ENCODE data around the gene IPO11.

IPO11 gene

GRCh38 chr5:62600560-62601252, 188.1 kb downstream of the IPO11 start:
- Histone ChIP-seq H4K20me1 (ENCODE audit: insufficient read depth, low read length, poor library complexity, severe bottlenecking) (no peaks in the 10 kb centered on the region), H2AFZ (ENCODE audit: low read length) (no peak overlapping the region), H3F3A (ENCODE audit: low read depth) (0 out of 2 replicates have a peak, but pooled peaks cover 4% of the 10 kb centered on the region), H3K9ac (ENCODE audit: low read depth, low read length, poor library complexity, severe bottlenecking) (no peak overlapping the region), H3K4me2 (ENCODE audit: low read depth, low read length, poor library complexity, severe bottlenecking) (no peak overlapping the region), H3K27me3 (ENCODE audit: insufficient read depth, low read length, poor library complexity, severe bottlenecking) (no peaks in the 10 kb centered on the region), H3K79me2 (ENCODE audit: insufficient read depth, low read length) (peaks cover 12% of the 10 kb centered on the region), H3K4me3 (ENCODE audit: low read length, poor library complexity, severe bottlenecking) (no peak overlapping the region), H3K9me3 (ENCODE audit: insufficient read depth, low read depth, low read length) (no peaks in the 10 kb centered on the region), H3K36me3 (ENCODE audit: insufficient read depth, low read length) (peaks cover 24% of the 10 kb centered on the region), H3K9me2 (replicated peaks; ENCODE audit: low read depth, low read length) (no peaks in the 10 kb centered on the region), H3K4me1 (ENCODE audit: insufficient read depth, low read length, poor library complexity, severe bottlenecking) (peaks cover 40% of the 10 kb centered on the region)
- TF ChIP-seq CTCF (conservative IDR thresholded peaks at IDR 0.05; ENCODE audit: low read length) (no peak), EZH2phosphoT487 (IDR thresholded peaks at IDR 0.05; ENCODE audit: borderline replicate concordance) (no peak)

GRCh38 chr5:62603934-62604333, 191.4 kb downstream of the IPO11 start:
- H4K20me1 ChIP-seq (ENCODE audit: insufficient read depth, low read length, poor library complexity, severe bottlenecking): no peaks in the 10 kb centered on the region
- H3K9me2 ChIP-seq (replicated peaks; ENCODE audit: low read depth, low read length): no peaks in the 10 kb centered on the region
- no peak overlapping the region for H2AFZ ChIP-seq (ENCODE audit: low read length)
- H3K4me2 ChIP-seq (ENCODE audit: low read depth, low read length, poor library complexity, severe bottlenecking): no peak overlapping the region
- no peak overlapping the region for H3K4me3 ChIP-seq (ENCODE audit: low read length, poor library complexity, severe bottlenecking)
- H3F3A ChIP-seq (ENCODE audit: low read depth): 0 out of 2 replicates have a peak, but pooled peaks cover 4% of the 10 kb centered on the region
- H3K79me2 ChIP-seq (ENCODE audit: insufficient read depth, low read length): peaks cover 5% of the 10 kb centered on the region; the same call in 1 of the 2 replicates
- H3K36me3 ChIP-seq (ENCODE audit: insufficient read depth, low read length): peaks cover 27% of the 10 kb centered on the region
- no peaks in the 10 kb centered on the region for H3K27me3 ChIP-seq (ENCODE audit: insufficient read depth, low read length, poor library complexity, severe bottlenecking)
- no peak overlapping the region for H3K9ac ChIP-seq (ENCODE audit: low read depth, low read length, poor library complexity, severe bottlenecking)
- H3K4me1 ChIP-seq (ENCODE audit: insufficient read depth, low read length, poor library complexity, severe bottlenecking): peaks cover 23% of the 10 kb centered on the region
- TF ChIP-seq CTCF (conservative IDR thresholded peaks at IDR 0.05; ENCODE audit: low read length): no peak
- no peak for TF ChIP-seq EZH2phosphoT487 (IDR thresholded peaks at IDR 0.05; ENCODE audit: borderline replicate concordance)
- no peaks in the 10 kb centered on the region for H3K9me3 ChIP-seq (ENCODE audit: insufficient read depth, low read depth, low read length)

- peaks cover 38% of the 10 kb centered on the region for H3K36me3 ChIP-seq (ENCODE audit: insufficient read depth, low read length)
- H3K4me2 ChIP-seq (ENCODE audit: low read depth, low read length, poor library complexity, severe bottlenecking): no peak overlapping the region
- no peak overlapping the region for H3K9ac ChIP-seq (ENCODE audit: low read depth, low read length, poor library complexity, severe bottlenecking)
- no peak overlapping the region for H3K4me3 ChIP-seq (ENCODE audit: low read length, poor library complexity, severe bottlenecking)
- H3F3A ChIP-seq (ENCODE audit: low read depth): 0 out of 2 replicates have a peak, but pooled peaks cover 4% of the 10 kb centered on the region
- H2AFZ ChIP-seq (ENCODE audit: low read length): no peak overlapping the region
- H3K9me3 ChIP-seq (ENCODE audit: insufficient read depth, low read depth, low read length): no peaks in the 10 kb centered on the region
- no peaks in the 10 kb centered on the region for H3K79me2 ChIP-seq (ENCODE audit: insufficient read depth, low read length)
- TF ChIP-seq EZH2phosphoT487 (IDR thresholded peaks at IDR 0.05; ENCODE audit: borderline replicate concordance): no peak
- TF ChIP-seq CTCF (conservative IDR thresholded peaks at IDR 0.05; ENCODE audit: low read length): no peak
- no peaks in the 10 kb centered on the region for H3K27me3 ChIP-seq (ENCODE audit: insufficient read depth, low read length, poor library complexity, severe bottlenecking)
- H3K9me2 ChIP-seq (replicated peaks; ENCODE audit: low read depth, low read length): no peaks in the 10 kb centered on the region
- peaks cover 15% of the 10 kb centered on the region for H3K4me1 ChIP-seq (ENCODE audit: insufficient read depth, low read length, poor library complexity, severe bottlenecking)
- H4K20me1 ChIP-seq (ENCODE audit: insufficient read depth, low read length, poor library complexity, severe bottlenecking): no peaks in the 10 kb centered on the region
Observed at GRCh38 chr5:62605638-62606037, 193.1 kb downstream of the IPO11 start.

All from Loucy (cell line).